ENCODE data around the gene IKZF2.

The IKZF2 gene

DNA sequence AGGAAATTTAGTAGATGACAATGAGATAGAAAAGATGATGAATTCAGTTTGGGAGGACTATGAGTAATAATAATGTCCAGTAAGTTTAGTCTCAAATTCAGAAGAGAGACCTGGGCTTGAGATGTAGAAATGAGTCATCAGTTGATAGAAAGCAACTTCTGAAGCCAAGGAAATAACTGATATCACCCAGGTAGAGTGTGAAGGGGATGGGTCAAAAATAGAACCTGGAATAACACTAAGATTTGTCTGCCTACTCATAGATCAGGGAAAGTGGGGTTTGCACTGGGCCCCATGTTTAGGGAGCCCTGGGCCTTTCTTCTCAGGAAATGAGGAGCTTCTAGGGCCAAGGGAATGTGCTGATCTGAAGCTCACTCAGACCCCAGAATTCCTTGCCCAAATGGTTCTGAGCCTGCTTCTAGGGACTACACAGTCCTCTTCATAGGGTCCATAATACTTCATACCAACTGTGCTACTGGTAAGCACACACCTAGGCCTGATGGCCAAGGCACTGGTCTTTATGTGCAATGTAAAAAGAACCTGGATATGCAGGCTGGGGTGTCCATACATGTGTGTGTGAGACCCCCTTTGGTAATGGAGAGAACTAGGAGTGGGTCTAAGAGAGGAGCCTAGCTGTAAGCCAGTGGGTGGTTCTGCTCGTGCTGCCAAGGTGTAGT, 141.2 kb downstream of the IKZF2 start:
- Histone ChIP-seq H3K9me3 (no peaks in the 10 kb centered on the region), H3K4me3 (ENCODE audit: low read depth in 1 of 2, low read length in 1 of 2) (no peak overlapping the region), H3K4me1 (ENCODE audit: control insufficient read depth in 1 of 2, insufficient read depth in 1 of 2, low read depth in 1 of 2, low read length in 1 of 2) (no peaks in the 10 kb centered on the region), H3K27ac (no peak overlapping the region), H3K36me3 (no peaks in the 10 kb centered on the region), H3K27me3 (no peaks in the 10 kb centered on the region)
- no peak for TF ChIP-seq CTCF (IDR thresholded peaks at IDR 0.05)

DNA sequence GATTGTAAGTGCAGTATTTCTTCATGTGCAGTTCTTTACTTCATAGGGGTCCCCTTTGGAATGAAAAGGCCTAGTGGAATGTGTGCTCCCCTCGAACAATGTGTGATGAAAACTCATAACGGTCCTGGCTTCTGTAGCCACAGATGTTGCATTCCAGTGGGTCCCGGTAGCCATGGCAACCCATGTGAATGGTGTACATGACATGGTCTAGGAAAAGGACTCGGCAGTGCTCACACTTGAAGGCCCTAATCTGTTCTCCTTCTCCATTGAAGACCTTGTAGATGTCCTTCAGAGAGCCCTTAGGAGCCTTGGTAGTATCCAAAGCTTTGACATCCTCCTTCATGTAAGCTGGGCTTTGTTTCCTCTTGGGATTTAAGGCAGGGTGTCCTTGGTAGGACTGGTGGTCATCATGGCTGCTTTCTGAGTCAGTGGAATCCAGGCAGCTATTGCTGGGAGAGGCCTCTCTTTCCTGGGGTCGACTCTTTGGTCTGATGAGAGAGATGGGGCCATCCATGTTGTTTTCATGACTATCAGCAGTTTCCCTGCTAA, 144.0 kb downstream of the IKZF2 start:
- no peaks in the 10 kb centered on the region for H3K36me3 ChIP-seq
- H3K27me3 ChIP-seq = no peaks in the 10 kb centered on the region
- no peaks in the 10 kb centered on the region for H3K9me3 ChIP-seq
- TF ChIP-seq CTCF (IDR thresholded peaks at IDR 0.05) = no peak
- H3K4me3 ChIP-seq (ENCODE audit: low read depth in 1 of 2, low read length in 1 of 2) = no peak overlapping the region
- no peak overlapping the region for H3K27ac ChIP-seq
- H3K4me1 ChIP-seq (ENCODE audit: control insufficient read depth in 1 of 2, insufficient read depth in 1 of 2, low read depth in 1 of 2, low read length in 1 of 2) = no peaks in the 10 kb centered on the region

DNA sequence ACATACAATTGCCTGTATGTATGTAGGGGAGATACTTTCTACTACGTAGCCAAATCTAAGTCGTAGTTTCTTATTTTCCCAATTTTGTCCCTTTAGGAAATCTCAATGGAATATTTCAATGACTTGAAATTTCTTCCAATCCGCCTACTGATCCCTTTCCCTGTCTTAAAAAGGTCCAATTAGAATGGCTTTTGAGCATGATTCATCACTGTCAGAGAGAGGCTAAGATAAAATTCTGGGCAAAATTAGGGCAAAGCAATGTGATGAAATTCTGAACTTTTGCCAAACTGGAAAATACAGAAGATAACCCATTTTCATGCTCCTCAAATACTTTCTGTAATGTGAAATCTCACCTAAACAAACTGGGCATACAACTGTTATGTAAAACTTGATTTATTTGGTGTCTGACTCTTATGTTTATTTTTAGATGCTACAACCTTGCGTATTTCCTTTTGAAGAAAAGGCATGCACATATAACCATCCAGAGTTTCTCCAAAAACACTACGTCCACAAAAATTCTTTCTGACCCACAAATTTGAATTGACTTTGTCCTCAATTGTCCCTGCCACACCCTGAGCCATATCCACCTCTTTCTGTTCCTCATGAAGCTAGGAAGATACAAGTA, 147.1 kb downstream of the IKZF2 start:
- no peaks in the 10 kb centered on the region for H3K36me3 ChIP-seq
- H3K4me3 ChIP-seq (ENCODE audit: low read depth in 1 of 2, low read length in 1 of 2) = no peak overlapping the region
- H3K4me1 ChIP-seq (ENCODE audit: control insufficient read depth in 1 of 2, insufficient read depth in 1 of 2, low read depth in 1 of 2, low read length in 1 of 2) = no peaks in the 10 kb centered on the region
- no peaks in the 10 kb centered on the region for H3K27me3 ChIP-seq
- no peak for TF ChIP-seq CTCF (IDR thresholded peaks at IDR 0.05)
- H3K27ac ChIP-seq = no peak overlapping the region
- H3K9me3 ChIP-seq = no peaks in the 10 kb centered on the region

GRCh38 chr2:213002383-213002782, 149.0 kb downstream of the IKZF2 start:
- no peak overlapping the region for H3K4me3 ChIP-seq (ENCODE audit: low read depth in 1 of 2, low read length in 1 of 2)
- H3K27ac ChIP-seq = no peak overlapping the region
- H3K27me3 ChIP-seq = no peaks in the 10 kb centered on the region
- no peaks in the 10 kb centered on the region for H3K36me3 ChIP-seq
- no peaks in the 10 kb centered on the region for H3K4me1 ChIP-seq (ENCODE audit: control insufficient read depth in 1 of 2, insufficient read depth in 1 of 2, low read depth in 1 of 2, low read length in 1 of 2)
- no peak for TF ChIP-seq CTCF (IDR thresholded peaks at IDR 0.05)
- H3K9me3 ChIP-seq = no peaks in the 10 kb centered on the region

- no peaks in the 10 kb centered on the region for H3K36me3 ChIP-seq
- H3K4me3 ChIP-seq (ENCODE audit: low read depth in 1 of 2, low read length in 1 of 2) = no peak overlapping the region
- TF ChIP-seq CTCF (IDR thresholded peaks at IDR 0.05) = no peak
- H3K27me3 ChIP-seq = no peaks in the 10 kb centered on the region
- H3K4me1 ChIP-seq (ENCODE audit: control insufficient read depth in 1 of 2, insufficient read depth in 1 of 2, low read depth in 1 of 2, low read length in 1 of 2) = no peaks in the 10 kb centered on the region
- H3K9me3 ChIP-seq = no peaks in the 10 kb centered on the region
- no peak overlapping the region for H3K27ac ChIP-seq
These were observed 150.0 kb downstream of the IKZF2 start for GRCh38 chr2:213001297-213001910.
